ENCODE measurements around the gene TRIM8.

The TRIM8 gene

DNA sequence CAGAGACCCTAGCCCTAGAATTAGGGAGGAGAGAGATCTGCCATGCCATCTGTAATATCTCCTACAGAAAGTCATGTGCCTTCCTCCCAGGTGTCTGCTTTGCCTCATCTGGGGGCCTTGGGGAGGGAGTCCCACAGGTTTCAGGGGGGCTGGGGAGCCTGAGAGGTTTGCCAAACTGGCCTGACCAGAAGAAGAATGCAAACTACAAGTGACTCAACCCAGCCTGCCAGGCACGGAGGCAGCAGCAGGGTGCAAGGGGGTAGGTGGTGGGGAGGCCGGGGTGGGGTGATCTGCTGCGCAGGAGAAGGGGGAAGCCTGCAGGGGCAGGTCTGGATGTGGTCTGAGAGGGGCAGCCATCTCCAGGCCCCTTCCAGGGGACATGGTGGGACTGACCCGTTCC is 9.6 kb upstream of the TRIM8 start:
- no peak for DNase-seq

DNA sequence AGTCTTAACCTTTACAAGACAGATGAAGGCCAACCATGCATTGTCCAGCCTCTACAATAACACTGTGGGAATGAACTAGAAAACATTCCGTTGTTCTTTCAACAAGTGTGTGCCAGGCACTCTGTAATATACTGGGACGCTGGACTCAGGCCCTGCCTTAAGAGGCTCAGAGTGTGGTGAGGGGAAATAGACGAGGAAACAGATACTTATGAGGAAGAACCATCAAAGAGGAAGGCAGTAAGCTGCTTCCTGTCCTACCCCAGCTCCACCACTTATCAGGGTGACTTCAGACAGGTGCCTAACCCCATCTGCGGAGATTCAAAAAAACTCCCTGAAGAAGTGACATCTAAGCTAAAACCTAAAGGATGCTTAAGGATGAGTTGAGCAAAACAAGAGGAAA is 8.9 kb upstream of the TRIM8 start:
- DNase-seq = no peak

DNA sequence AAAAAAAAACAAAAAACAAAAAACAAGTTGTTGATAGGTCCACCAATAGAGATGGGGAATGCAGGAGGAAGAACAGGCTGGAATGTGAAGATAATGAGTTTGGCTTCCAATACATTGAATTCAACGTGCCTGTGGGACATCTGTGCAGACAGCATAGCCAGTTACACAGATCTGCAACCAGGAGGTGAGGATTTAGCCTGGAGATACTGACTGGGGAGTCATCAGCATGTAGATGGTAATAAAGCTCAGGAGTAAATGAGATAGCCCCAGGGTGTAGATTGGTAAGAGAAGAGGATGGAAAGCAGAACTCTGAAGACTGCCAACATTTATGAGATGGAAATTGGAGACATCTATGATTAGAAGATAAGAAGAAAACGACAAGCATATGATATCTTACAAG is 4.7 kb upstream of the TRIM8 start:
- no peak for DNase-seq

DNA sequence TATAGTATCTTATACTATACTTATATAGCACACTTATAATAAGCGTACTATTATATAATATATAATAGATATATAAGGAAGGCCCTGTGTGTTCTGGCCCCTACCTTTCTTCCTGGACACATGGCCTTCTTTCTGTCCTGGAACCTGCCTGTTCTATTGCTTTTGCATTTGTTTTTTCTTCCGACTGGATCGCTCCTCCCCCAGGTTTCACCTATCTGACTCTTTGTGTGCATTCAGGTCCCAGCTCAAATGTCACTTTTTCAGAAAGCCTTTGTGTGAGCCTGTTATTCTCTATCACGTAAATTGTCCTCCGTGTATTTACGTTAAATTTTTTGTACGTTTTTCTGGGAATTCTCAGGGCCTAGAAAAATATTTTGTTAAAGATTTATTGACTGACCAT is 2.9 kb upstream of the TRIM8 start:
- DNase-seq = no peak

DNA sequence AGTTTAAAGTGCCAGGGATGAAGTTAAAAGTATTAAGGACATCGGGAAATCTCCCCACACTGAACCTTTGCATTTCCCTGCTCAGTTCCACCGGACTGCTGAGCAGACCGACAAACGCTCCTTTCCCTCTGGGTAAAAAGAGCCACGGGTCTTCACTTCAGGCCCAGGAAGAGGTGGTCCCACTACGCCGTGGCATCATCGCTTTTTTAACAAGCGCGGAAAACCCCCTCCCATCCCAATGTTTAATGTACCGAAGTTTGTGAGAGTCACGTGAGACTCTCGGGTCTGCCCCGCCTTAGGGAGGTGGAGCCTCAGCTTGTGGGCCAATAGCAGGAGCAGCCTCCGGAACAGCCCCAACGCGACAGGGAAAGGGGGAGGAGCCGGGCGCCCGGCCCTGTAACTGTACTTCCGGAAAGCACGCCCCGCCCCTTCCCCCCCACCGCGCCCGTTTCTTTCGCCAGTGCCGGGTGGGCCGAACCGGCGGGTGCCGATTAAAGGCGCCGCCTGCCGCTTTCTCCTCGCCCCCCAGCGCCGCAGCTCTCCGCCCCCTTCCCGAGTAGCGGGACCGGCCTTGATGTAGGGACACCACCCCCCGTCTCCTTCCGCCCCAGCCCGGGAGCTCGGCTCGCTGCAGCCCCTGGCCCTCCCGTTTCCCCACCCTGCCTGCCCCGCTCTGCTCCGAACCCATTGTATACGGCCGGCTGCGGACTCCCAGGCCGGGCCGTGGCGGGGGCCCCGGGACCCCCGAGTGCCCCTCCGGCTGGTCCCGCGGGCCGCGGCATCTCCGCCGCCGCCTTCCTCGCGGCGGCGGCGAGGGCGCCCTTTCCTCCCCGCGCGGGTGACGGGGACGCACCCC is 2.2 kb upstream of the TRIM8 start:
- peak; percentile 94 for DNase-seq

DNA sequence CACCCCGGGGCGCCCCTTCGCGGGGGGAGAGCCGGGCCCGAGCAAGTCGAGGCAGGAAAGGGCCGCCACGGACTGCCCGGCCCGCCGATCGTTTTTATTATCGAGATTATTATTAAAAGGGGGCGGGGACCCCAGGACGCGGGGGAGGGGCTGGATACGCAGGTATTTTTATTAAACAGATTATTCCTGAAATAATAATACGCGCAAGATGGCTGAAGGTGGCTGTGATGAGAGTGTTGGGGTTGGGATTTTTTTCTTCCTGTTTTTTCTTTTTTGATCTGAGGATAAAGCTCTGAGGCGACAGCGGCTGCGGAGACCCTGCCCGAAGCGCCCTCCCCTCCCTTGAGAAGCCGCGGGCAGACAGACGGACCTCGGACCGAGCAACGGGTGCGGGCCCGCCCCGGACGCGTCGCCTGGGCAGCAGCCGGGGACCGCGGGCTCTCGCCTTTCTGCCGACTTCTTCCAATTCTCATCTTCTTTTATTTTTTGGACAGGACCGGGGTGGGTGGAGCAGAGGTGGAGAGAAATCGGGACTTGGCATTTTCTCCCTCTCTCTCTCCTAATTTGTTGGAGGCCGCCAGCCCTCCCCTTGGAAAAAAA is 1.4 kb upstream of the TRIM8 start:
- peak; percentile 86 for DNase-seq

DNA sequence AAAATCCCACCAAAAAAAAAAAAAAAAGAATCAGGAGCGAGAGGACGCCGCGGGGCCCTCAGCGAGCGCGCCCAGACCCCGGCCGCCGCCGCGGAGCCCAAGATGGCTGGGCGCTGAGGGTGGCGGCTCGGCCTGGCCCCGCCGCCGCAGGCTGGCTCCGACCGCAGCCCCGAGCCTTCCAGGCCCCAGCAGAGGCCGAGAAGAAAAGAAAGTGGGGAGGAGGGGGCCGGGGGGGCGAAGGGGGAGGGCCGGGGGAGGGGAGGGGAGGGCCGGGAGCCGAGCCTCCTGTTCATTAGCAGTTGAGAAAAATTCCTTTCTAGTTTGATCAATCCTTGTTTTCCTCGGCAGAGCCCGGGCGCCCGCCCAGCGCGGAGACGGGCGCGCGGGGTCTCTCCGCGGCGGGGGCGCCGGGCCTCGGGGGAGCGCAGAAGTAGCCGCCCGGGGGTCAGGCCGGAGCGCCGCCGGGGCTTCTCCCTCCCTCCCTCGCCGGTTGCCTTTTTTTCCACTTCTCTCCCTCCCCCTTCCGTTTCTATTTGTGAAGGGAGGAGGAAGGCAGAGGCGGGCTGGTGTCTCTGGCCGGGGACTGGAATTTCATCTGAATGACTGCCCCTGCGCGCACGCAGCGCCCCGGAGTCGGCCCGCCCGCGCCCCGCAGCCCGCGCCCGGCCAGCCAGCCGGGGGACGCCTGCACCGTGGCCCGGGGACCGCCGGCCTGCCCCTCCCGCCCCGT is 778 bp upstream of the TRIM8 start:
- DNase-seq = peak; percentile 82

DNA sequence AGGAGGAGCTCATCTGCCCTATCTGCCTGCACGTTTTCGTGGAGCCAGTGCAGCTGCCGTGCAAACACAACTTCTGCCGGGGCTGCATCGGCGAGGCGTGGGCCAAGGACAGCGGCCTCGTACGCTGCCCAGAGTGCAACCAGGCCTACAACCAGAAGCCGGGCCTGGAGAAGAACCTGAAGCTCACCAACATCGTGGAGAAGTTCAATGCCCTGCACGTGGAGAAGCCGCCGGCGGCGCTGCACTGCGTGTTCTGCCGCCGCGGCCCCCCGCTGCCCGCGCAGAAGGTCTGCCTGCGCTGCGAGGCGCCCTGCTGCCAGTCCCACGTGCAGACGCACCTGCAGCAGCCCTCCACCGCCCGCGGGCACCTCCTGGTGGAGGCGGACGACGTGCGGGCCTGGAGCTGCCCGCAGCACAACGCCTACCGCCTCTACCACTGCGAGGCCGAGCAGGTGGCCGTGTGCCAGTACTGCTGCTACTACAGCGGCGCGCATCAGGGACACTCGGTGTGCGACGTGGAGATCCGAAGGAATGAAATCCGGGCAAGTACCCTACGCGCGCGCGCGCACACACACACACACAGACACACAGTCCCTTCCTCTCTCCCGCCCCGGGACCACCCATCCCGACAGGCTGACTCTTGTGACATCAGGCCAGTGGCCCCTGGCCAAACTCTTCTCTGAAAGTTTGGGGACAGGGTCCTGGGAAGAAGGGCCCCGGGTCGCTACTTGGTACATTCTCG is 538 bp downstream of the TRIM8 start:
- DNase-seq = peak; percentile 87

DNA sequence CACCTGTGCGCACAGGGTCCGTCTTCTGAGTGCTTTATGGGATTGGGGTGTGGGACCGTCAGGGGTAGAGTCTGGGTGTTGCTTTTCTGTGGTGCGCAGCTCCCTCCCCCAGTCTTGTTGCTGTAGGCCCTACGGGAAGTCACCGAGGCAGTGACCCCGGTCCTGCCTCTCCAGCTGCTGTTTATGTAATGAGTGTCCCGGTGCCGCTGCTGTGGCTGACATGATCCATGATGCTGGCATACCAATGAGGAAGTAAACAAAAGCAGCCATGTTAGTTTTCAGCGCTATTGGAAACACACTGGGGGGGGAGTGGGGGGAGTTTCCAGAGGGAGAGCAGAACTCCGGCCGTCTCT is 1.1 kb downstream of the TRIM8 start:
- DNase-seq = no peak

DNA sequence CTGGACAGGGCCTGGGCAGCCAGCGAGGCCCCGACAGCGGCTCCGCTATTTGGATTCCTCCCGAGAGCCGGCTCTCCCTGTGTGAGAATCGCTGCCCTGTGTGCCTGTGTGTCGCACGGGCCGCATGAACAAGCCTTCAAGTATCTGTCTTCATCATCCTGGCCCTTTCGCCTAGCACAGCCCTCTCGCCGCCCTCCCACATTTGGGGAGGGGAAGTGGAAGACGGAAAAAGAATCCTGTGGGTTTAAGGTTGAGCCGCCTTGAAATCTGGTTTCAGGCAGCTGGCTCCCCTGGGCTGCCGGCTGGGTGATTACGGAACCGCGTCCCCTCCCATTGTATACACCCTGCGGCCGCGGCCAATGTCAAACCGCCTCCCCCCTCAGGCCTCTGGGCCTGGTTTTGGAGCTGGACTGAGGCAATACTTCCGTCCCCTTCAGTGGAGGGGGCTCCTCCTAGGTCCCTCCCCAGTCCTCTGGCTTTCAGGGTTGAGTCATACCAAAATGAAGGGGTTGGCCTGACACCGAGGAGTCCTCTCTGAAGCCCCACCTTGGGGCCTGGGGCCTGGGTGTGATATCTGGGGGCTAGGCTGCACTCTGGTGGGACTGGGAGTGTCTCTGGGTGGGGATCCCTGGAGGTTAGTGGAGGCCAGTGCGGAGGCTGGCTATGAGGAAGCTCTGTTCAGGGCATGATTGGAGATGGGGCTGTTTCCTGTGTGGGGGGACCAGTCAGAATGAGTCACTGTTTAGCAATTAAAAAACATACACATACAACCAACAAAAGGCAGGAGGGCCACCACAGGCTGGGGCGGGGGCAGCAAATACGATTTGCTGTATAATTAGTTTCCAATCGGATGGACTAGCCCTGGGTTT is 1.7 kb downstream of the TRIM8 start:
- DNase-seq = peak; percentile 76

DNA sequence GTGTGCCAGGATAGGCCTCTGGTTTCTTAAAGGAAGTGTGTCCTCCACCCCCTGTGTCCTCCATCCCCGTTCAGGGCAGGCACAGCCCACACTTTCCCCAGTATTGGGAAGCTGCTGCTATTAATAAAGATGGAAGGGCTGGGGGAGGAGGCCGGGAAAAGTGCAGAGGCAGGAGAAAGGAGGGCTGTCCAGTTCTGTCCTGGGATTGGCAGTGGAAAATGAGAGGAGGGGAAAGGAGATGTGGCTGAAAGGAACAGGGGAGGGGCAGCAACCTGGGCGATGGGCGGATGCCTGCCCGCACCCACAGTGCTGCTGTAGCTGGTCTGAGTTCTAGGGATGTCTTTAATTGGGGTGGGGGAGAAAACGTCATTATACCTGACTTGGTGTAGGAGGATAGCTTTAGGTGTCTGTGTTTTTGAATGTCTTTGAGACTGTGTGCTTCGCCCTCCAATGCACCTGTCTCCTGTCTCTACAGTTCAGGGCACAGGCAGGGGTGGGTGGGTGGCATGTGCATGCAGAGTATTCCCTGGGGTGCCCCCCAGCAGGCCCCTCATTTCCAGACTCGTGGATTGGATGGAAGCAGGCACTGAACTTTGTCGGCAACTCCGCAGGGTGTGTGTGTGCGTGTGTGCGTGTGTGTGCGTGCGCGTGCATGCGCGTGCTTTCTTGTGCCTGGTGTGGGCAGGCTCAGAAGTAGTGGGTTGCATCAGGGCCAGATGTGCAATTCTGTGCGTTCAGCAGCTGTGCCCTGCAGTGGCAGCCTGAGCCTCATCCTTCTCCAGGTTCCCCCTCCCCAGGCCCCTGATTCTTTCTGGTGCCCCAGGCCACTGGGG is 2.5 kb downstream of the TRIM8 start:
- peak; percentile 59 for DNase-seq

DNA sequence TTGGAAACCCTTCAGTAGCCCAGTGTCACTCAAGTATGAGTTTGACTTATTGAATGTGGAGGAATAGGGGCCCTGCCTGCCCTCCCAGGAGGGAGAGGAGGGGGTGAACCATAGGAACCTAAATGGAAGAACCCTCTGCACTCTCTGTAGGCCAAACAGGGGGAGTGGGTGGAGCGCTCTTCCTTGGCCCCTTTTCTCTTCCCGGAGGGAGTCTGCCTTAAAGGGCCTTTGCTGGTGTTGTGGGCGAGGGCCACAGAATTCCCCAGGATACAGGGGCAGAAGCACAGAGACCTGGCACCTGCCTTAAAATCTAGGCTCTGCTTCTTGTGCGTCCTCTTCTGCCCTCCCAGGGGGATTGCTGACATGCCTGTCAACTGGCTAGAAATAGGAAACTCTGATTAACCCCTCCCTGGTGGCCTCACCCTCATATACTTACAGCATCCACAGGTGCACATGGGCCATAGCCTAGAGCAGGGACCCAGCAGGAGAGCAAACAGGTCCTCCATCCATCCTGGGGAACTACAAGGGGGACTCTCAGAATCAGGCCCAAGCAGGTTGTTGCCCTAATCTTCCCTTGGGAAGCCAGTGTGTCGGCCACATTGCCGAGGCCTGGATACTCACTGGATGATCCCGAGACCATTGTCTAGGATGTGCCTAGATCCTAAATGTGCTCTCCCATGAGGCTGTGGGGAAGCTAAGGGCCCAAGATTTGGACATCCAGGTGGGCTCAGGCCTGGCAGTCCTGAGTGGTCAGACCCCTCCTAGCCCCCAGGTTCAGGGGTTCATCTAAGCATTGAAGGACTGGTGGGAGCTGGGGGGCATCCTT is 3.4 kb downstream of the TRIM8 start:
- DNase-seq = peak; percentile 39

DNA sequence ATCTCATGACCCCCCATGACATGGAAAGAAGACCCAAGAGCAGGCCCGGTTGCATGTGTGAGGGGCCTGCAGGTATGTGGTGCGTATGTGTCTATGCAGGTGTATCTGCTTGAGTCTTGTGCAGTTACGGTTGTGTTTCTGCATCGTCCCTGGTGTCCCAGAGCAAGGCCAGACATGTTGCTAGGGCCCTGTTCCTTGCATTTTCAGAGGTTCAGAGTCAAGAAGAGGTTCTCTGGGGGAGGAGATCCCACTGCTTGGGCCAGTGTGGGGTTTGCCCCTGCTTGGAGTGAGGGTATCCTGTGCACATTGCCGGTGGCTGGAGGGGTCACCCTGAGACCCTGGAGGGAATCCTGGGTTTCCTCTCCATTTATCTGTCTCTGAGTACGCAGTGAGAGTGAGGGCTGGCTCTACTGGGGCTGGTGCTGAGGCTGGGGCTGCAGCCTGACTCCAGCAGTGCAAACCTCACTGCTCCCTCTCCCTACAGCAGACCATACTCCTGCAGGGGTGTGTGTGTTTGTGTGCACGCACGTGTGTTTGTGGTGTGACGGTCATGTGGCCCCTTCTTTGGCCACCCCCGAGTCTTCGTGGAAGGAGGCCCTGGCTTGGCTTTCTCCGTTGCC is 4.1 kb downstream of the TRIM8 start:
- DNase-seq = no peak

DNA sequence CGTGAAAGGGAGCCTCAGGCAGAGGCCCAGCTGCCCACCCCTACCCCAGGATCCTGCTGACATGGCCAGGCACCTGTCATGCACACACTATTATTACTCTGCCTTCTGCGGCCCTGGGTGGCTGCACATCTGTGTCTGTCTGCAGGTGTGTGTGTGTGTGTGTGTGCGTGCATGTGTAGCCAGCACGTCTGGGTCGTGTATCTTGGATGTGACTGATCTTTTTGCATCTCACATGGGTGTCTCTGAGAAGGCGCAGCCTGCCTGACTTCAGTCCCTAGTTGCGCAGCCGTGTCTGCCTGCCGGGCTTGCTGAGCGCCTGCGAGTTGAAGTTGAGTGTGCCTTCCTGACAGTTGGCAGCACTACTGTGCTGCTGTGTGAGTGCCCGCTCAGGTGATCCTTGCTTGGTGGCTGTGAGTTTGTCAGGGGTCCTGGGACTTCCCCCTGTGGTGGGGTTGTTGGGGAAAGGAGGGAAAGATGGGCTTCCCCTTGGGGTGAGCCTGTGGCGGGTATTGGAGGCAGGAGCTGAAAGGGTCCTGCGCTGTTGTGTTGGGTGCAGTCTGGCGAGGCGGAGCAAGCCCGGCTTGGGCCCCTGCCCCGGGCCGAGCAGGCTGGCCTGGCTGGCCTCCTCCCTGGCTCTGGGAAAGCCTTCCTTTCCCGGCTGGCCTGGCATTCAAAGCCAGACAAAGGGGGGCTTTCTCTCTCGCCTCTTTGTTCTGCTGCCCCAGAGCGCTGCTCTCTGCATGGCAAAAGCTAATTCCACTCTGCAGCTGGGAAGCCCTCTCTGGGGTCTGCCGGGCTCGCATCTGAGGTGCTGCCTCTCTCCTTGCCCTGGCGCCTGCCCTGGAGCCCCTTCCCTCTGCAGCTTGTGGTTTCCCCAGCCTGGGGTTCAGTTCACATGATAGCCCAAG is 4.9 kb downstream of the TRIM8 start:
- peak; percentile 75 for DNase-seq

DNA sequence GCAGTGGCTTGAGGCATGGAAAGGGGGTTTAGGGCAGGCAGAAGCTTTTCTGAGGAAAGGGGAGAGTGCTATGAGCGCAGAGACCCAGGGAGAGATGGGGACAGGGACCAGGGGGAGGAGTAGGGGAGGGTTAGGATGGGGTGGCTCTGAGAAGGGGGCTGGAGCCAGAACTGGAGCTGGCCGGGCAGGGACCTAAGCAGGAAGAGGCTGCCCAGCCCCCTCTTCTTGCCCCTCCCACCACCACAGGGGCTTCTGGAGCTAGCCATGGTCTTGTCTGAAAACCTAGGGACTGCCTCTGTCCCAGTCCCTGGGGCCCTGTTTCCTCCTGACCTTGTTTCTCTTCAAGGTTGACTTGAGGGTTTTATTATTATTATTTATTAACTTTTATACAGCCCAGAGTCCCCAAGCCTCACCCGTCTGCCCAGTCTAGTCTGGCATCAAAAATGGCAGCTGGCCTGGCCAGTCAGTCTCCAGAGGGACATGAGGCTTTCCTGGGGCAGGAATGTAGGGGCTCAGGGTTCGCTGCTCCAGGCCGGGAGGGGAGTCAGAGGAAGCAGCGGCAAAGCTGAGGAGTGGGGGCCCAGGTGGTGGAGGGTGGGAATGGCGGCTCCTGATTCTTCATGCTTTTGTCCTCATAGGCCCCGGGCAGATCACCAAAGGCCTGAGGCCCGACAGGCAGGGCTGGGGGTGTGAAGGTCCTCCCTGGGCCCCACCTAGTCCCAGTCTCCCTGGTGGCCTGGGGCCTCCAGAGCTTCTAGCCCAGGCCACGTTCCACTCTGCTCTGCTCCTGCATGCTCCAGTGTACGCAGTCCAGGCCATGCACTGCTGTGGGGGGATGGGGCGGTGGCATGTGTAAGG is 5.7 kb downstream of the TRIM8 start:
- DNase-seq = peak; percentile 49

DNA sequence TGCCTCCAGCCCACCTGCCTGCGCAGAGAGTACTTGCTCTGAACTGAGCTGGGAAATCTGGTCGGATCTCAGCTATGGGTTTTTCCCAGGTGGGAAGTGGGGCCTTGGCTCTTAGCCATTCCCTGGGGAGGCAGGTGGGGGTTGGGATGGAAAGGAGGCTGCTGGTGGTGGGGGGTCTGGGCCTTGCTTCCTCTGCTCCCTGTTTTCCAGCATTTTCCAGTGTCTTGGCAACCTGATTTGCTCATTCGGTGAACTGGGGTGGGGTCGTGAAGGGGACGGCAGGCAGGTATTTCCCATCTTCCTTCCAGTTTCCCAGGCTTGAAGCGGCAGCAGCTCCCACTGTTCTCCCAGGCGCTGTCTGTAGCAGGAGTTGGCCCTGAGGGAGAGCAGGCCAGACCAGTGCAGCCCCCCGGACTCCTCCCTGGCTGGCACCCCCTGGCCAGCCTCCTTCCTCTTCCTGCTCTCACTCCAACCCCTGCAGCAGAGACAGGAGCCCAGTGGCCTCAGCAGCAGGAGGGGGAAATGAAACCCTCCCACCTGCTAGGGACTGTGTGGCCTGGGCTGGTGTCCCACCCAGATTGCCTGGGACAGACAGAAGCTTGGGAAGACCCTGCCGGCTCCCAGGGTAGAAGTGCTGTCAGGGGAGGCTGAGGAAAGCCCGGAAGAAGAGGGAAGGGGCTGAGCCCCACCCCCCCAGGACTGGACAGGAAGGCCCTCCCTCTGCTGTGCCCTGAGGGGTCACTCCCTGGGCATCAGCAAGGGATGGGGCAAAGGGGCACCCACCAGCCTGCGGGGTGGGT is 6.6 kb downstream of the TRIM8 start:
- DNase-seq = no peak

All from retina (tissue), 1 donor.